ENCODE measurements around the gene PCCB.
"Not testable (repeated sequence)": the region's sequence is repeated elsewhere in the genome, so short reads cannot be mapped to it uniquely, and the experiment has no call there.

PCCB gene

DNA sequence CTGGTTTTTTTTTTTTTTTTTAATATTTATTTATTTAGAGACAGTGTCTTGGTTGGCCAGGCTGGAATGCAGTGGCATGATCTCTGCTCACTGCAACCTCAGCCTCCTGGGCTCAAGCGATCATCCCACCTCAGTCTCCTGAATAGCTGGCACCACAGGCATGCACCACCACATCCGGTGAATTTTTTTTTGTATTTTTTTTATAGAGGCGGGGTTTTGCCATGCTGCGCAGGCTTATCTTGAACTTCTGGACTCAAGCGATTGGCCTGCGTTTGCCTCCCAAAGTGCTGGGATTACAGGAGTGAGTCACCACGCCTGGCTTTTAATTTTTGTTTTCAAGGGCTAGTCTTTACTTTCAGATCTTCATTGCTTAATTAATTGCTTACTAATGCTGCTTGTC is 13.1 kb downstream of the PCCB start:
- no peaks in the 10 kb centered on the region for H3K27me3 ChIP-seq
- H3K27ac ChIP-seq = no peak overlapping the region
- H3K36me3 ChIP-seq = peaks cover 28 to 70% (median 33%) of the 10 kb centered on the region in 3 donors
- H3K4me3 ChIP-seq = no peak overlapping the region
- no peaks in the 10 kb centered on the region for H3K4me1 ChIP-seq
- no peak for DNase-seq
- TF ChIP-seq, protein P1, sequence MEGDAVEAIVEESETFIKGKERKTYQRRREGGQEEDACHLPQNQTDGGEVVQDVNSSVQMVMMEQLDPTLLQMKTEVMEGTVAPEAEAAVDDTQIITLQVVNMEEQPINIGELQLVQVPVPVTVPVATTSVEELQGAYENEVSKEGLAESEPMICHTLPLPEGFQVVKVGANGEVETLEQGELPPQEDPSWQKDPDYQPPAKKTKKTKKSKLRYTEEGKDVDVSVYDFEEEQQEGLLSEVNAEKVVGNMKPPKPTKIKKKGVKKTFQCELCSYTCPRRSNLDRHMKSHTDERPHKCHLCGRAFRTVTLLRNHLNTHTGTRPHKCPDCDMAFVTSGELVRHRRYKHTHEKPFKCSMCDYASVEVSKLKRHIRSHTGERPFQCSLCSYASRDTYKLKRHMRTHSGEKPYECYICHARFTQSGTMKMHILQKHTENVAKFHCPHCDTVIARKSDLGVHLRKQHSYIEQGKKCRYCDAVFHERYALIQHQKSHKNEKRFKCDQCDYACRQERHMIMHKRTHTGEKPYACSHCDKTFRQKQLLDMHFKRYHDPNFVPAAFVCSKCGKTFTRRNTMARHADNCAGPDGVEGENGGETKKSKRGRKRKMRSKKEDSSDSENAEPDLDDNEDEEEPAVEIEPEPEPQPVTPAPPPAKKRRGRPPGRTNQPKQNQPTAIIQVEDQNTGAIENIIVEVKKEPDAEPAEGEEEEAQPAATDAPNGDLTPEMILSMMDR (IDR thresholded peaks at IDR 0.05) = no peak
- intact Hi-C loops (cut with DNase I; ENCODE audit: low total_unique reads) = no loop called here
- no peaks in the 10 kb centered on the region for H3K9me3 ChIP-seq

DNA sequence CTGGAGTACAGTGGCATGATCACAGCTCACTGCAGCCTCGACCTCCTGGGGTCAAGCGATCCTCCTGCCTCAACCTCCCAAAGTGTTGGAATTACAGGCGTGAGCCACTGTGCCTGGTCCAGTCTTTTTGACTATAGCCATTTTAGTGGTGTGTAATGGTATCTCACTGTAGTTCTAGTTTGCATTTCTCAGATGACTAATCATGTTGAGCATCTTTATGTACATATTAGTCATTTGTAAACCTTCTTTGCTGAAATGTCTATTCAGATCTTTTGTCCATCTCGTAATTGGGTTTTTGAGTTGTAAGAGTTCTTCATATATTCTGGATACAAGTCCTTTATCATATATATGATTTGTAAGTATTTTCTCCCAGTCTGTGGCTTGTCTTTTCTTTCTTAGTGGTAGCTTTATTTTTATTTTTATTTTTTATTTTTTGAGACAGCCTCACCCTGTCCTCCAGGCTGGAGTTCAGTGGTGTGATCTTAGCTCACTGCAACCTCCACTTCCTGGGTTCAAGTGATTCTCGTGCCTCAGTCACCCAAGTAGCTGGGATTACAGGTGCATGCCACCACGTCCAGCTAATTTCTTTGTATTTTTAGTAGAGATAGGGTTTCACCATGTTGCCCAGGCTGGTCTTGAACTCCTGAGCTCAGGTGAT is 16.5 kb downstream of the PCCB start:
- H3K4me1 ChIP-seq; intact Hi-C loops (cut with DNase I; ENCODE audit: low total_unique reads); H3K4me3 ChIP-seq; DNase-seq; H3K27me3 ChIP-seq; H3K9me3 ChIP-seq; H3K27ac ChIP-seq: not testable (repeated sequence)
- peaks cover 15 to 50% (median 19%) of the 10 kb centered on the region in 3 donors for H3K36me3 ChIP-seq

DNA sequence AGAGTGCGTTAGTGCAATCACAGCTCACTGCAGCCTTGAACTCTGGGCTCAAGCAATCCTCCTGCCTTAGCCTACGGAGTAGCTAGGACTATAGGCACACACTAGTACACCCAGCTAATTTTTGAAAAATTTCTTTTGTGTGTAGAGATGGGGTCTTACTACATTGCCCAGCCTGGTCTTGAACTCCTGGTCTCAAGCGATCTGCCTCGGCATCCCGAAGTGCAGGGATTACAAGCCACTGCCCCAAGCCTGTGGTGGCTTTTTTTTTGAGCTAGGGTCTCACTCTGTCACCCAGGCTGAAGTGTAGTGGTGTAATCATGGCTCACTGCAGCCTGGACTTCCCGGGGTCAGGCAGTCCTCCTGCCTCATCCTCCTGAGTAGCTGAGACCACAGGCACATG is 17.1 kb downstream of the PCCB start:
- DNase-seq = no peak
- H3K27me3 ChIP-seq = no peaks in the 10 kb centered on the region
- intact Hi-C loops (cut with DNase I; ENCODE audit: low total_unique reads) = no loop called here
- H3K4me1 ChIP-seq = no peaks in the 10 kb centered on the region
- no peaks in the 10 kb centered on the region for H3K9me3 ChIP-seq
- no peak overlapping the region for H3K4me3 ChIP-seq
- TF ChIP-seq, protein P1 (IDR thresholded peaks at IDR 0.05) = no peak
- H3K27ac ChIP-seq = no peak overlapping the region
- peaks cover 9 to 44% (median 13%) of the 10 kb centered on the region in 3 donors for H3K36me3 ChIP-seq

DNA sequence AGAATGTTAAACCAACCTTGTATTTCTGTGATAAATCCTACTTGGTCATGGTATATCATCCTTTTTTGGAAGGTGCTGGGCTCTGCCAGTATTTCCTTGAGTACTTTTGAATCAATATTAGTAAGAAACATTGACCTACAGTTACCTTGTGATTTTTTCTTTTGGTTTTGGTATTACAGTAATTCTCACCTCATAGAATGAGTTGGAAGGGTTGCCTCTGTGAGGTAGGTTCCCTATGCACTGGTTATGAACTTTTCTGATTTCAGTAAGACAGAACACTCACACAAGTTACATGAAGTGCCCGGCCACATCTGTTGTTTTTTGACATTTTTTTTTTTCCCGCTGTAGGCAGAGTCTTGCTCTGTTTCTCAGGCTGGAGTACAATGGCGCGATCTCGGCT is 20.0 kb downstream of the PCCB start:
- Histone ChIP-seq H3K9me3 (no peaks in the 10 kb centered on the region), H3K4me3 (no peak overlapping the region), H3K27me3 (no peaks in the 10 kb centered on the region), H3K27ac (no peak overlapping the region), H3K36me3 (peaks cover 4 to 21% (median 14%) of the 10 kb centered on the region in 3 donors), H3K4me1 (no peaks in the 10 kb centered on the region)
- DNase-seq = no peak
- intact Hi-C loops (cut with DNase I; ENCODE audit: low total_unique reads) = no loop called here
- TF ChIP-seq, protein P1 (IDR thresholded peaks at IDR 0.05) = no peak

DNA sequence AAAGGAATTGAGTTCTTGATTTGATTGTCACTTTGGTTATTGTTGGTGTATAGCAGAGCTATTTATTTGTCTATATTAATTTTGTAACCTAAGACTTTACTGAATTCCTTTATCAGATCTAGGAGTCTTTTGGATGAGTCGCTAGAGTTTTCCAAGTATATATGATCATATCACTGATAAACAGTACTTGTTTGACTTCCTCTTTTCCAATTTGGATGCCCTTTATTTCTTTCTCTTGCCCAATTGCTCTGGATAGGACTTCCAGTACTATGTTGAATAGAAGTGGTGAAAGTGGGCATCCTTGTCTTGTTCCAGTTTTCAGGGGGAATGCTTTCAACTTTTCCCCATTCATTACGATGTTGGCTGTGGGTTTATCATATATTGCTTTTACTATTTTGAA is 21.5 kb downstream of the PCCB start:
- DNase-seq; H3K27ac ChIP-seq; H3K4me1 ChIP-seq; intact Hi-C loops (cut with DNase I; ENCODE audit: low total_unique reads); H3K9me3 ChIP-seq; H3K27me3 ChIP-seq; H3K4me3 ChIP-seq: not testable (repeated sequence)
- H3K36me3 ChIP-seq = peaks cover 5 to 17% (median 14%) of the 10 kb centered on the region in 3 donors

DNA sequence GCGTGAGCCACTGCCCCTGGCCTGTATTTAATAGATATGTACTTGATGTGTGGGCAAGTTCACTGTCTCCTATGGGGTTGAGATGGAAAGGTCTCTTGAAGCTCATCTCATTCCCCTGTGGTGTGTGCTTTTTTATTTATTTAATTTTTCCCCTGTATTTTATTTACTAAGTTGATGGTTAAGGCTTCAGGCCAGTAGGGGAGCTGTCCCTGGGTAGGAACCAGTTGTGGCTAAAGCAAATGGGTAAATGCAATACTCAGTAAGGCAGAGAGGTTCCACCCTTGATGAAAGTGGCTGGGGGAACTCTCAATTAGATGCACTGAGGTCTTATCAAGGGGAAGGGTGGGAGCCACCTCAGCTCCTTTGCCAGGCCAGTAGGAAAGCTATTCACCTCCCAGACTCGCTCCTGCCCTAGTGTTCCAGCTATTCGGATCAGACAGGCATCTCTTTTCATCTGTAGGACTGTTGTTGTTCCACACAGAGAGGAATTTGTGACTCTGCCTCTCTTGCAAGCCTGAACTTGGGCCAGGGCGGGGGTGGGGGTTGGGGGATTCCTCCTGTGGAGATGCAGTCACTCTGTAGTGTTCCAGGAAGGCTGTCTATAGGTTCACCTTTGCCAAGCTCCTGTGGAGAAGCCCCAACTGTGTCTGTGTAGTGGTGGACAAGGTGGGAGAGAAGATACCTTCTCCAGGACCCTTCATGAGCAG is 26.1 kb downstream of the PCCB start:
- Histone ChIP-seq H3K36me3 (peaks cover 39 to 51% (median 43%) of the 10 kb centered on the region in 3 donors), H3K4me1 (no peaks in the 10 kb centered on the region), H3K27me3 (no peaks in the 10 kb centered on the region), H3K4me3 (no peak overlapping the region), H3K27ac (no peak overlapping the region), H3K9me3 (peaks cover 6 to 12% (median 6%) of the 10 kb centered on the region in 3 donors)
- intact Hi-C loops (cut with DNase I; ENCODE audit: low total_unique reads) = no loop called here
- TF ChIP-seq, protein P1 (IDR thresholded peaks at IDR 0.05) = no peak
- DNase-seq = no peak

Measured in tibial artery (tissue), 4 donors.